HG03196 (cell line): Measurements from ENCODE around the gene TMEM145.

Source experiments
- ATAC-seq: cut with Tn5 transposase; IDR thresholded peaks from one replicate; pipeline ENCODE4 v1.9.1; 2021; ENCODE audit not compliant: unreplicated experiment

The TMEM145 gene

GRCh38 chr19:42288881-42289555, 24.1 kb upstream of the TMEM145 start:
- no peak for ATAC-seq

GRCh38 chr19:42289556-42290041, 23.5 kb upstream of the TMEM145 start:
- no peak for ATAC-seq

- no peak for ATAC-seq
Measured at GRCh38 chr19:42290136-42290522, 23.0 kb upstream of the TMEM145 start.

- ATAC-seq, result no peak
Measured at GRCh38 chr19:42290523-42291434, 22.3 kb upstream of the TMEM145 start.

- no peak for ATAC-seq
Measured at GRCh38 chr19:42291435-42291810, 21.7 kb upstream of the TMEM145 start.

GRCh38 chr19:42292042-42292960, 20.8 kb upstream of the TMEM145 start:
- ATAC-seq, result no peak

GRCh38 chr19:42292963-42293362, 20.1 kb upstream of the TMEM145 start:
- ATAC-seq, result no peak

- no peak for ATAC-seq
Measured at GRCh38 chr19:42293540-42293939, 19.6 kb upstream of the TMEM145 start.

GRCh38 chr19:42293948-42294347, 19.2 kb upstream of the TMEM145 start:
- no peak for ATAC-seq

- no peak for ATAC-seq
Measured at GRCh38 chr19:42294471-42295137, 18.5 kb upstream of the TMEM145 start.

- no peak for ATAC-seq
Measured at GRCh38 chr19:42295342-42295741, 17.8 kb upstream of the TMEM145 start.

- ATAC-seq, result no peak
Measured at GRCh38 chr19:42295831-42296525, 17.1 kb upstream of the TMEM145 start.

- ATAC-seq, result no peak
Measured at GRCh38 chr19:42297039-42297438, 16.1 kb upstream of the TMEM145 start.

- ATAC-seq, result no peak
Measured at GRCh38 chr19:42301646-42302203, 11.4 kb upstream of the TMEM145 start, which contains the start of gene PRR19. PRR19 (plus strand) TSS chr19:42302132; CDS start chr19:42309585, 7,453 bp downstream.

- ATAC-seq, result no peak
Measured at GRCh38 chr19:42303101-42303464, 10.0 kb upstream of the TMEM145 start.

- no peak for ATAC-seq
Measured at GRCh38 chr19:42303876-42304275, 9.2 kb upstream of the TMEM145 start.

- ATAC-seq, result no peak
Measured at GRCh38 chr19:42306646-42307045, 6.5 kb upstream of the TMEM145 start.

- ATAC-seq, result no peak
Measured at GRCh38 chr19:42309686-42310085, 3.4 kb upstream of the TMEM145 start.

GRCh38 chr19:42311657-42312056, 1.5 kb upstream of the TMEM145 start:
- ATAC-seq, result no peak

GRCh38 chr19:42312370-42312769, 739 bp upstream of the TMEM145 start:
- ATAC-seq, result no peak
